Measurements from ENCODE around the gene PRR5L.

GRCh38 chr11:36399236-36399635 lies 103.1 kb downstream of the PRR5L start:
- no peak for TF ChIP-seq POLR2AphosphoS5 (IDR thresholded peaks at IDR 0.05; ENCODE audit: low read depth, low read length)
- no peak for TF ChIP-seq RXRA (IDR thresholded peaks at IDR 0.05; ENCODE audit: borderline replicate concordance, low read depth)

Measured in SK-N-SH (cell line).